Measurements from ENCODE around the gene DCAF15.
"Not testable (repeated sequence)": the region's sequence is repeated elsewhere in the genome, so short reads cannot be mapped to it uniquely, and the experiment has no call there.

DCAF15 gene

DNA sequence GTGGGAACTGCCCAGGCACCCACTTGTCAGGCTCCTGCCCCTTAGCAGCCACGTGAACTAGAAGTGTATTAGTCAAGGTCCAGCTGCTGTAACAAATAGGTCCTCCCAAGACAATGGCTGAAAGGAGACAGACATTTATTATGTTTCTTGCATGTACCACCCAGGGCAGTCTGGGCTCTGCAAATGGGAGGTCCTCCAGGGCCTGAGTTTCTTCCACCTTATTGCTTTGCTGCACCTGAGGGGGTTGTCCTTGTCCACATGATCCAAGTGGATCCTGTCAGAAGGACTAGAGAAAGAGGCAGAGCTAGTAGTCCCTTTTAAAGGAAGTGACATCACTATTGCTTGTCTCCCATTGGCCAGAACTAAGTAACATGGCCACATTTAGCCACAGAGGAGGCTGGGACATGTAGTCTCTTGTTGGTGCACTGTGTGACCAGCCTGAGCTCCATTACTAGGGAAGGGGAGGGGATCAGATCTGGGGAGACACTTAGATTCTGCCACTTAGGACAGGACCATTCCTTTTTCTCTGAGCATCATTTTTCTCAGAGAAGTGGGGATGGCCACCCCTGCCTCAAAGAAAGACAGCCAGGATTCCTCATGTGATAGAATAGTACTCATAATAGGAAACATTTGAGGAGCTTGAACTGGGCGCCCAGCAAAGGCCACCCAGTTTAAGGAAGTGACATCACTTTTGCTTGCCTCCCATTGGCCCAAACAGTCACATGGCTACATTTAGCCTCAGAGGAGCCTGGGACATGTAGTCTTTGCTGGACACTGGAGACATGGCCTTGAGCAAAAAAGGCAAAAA is 31.2 kb upstream of the DCAF15 start:
- no peak for TF ChIP-seq JUND (IDR thresholded peaks at IDR 0.05; ENCODE audit: low read depth)
- in situ Hi-C loops (cut with HindIII; ENCODE audit: low pct_unique_long_range_greater_than_20kb, low sequenced_read_pairs): no loop called here
- peak; percentile 71 to 80 for DNase-seq (ENCODE audit: low read depth in 1 of 2, low spot score in 1 of 2)

DNA sequence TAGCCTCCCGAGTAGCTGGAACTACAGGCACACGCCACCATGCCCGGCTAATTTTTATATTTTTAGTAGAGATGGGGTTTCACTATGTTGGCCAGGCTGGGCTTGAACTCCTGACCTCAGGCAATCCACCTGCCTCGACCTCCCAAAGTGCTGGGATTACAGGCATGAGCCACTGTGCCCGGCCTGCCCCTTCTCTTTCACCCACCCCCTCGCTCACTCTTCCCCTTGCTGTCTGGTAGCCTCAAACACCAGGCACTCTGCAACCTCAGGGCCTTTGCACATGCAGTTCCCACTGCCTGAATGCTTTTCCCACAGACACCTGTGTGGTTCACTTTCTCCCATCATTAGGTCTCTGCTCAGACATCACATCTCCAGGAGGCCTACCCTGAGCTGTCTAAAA is 30.2 kb upstream of the DCAF15 start:
- DNase-seq (ENCODE audit: low read depth in 1 of 2, low spot score in 1 of 2); in situ Hi-C loops (cut with HindIII; ENCODE audit: low pct_unique_long_range_greater_than_20kb, low sequenced_read_pairs): not testable (repeated sequence)

DNA sequence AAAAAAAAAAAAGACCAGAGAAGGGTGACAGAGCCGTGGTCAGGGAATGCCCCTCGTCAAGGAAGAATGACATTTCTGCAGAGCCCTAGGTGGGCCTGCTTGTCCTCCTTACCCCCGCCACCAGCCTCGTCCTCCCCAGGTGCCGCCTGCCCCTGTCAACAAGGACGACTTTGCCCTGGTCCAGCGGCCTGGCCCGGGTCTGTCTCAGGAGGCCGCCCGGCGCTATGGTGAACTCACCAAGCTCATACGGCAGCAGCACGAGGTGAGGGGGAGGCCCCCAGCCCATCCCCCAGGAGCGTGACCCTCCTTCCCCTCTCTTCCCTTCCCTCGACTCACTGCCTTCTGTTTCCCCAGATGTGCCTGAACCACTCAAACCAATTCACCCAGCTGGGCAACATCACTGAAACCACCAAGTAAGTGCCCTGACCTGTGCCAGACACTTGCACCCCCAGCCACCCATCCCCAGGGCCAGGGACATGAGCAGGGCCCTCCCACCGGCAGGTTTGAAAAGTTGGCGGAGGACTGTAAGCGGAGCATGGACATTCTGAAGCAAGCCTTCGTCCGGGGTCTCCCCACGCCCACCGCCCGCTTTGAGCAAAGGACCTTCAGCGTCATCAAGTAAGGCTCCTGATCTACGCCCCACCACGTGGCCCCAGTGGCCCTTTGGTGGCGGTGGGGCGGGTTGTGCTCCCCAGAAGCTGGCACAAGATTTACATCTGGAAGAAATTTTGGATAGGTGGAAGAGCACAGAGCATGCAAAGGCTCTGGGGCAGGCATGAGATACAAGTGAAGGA is 28.9 kb upstream of the DCAF15 start:
- no peak for TF ChIP-seq JUND (IDR thresholded peaks at IDR 0.05; ENCODE audit: low read depth)
- in situ Hi-C loops (cut with HindIII; ENCODE audit: low pct_unique_long_range_greater_than_20kb, low sequenced_read_pairs): no loop called here
- no peak for DNase-seq (ENCODE audit: low read depth in 1 of 2, low spot score in 1 of 2)

DNA sequence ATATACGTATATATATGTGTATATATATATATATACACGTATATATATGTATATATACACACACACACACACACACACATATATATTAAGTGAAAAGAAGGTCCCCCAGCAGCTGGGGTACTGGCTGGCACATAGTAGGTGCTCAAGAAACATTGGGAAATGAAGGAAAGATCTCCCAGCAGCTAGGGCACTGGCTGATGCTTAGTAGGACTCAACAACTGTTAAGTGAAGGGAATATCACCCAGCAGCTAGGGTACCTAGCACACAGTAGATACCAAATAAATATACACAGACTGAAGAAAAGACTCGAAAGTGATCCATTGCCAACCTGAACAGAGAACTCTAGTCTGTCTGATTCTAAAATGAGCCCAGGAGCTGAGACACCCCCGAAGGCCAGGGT is 26.3 kb upstream of the DCAF15 start:
- in situ Hi-C loops (cut with HindIII; ENCODE audit: low pct_unique_long_range_greater_than_20kb, low sequenced_read_pairs): no loop called here
- no peak for TF ChIP-seq JUND (IDR thresholded peaks at IDR 0.05; ENCODE audit: low read depth)
- DNase-seq (ENCODE audit: low read depth in 1 of 2, low spot score in 1 of 2): no peak

DNA sequence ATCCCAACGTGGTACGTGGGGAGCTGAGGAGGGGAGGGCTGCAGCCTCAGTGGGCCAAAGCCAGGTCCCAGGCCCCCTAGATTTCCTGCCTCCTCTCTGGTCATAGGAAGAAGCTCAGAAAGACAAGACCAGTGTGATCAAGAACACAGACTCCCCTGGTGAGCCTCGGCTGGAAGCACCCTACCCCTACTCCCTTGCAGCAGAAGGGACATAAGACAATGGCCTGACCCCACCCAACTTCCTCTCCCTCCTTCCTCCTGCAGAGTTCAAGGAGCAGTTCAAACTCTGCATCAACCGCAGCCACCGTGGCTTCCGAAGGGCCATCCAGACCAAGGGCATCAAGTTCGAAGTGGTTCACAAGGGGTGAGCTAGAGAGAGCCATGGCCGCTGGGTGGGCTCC is 25.6 kb upstream of the DCAF15 start:
- in situ Hi-C loops (cut with HindIII; ENCODE audit: low pct_unique_long_range_greater_than_20kb, low sequenced_read_pairs): no loop called here
- DNase-seq (ENCODE audit: low read depth in 1 of 2, low spot score in 1 of 2): no peak
- TF ChIP-seq JUND (IDR thresholded peaks at IDR 0.05; ENCODE audit: low read depth): no peak

DNA sequence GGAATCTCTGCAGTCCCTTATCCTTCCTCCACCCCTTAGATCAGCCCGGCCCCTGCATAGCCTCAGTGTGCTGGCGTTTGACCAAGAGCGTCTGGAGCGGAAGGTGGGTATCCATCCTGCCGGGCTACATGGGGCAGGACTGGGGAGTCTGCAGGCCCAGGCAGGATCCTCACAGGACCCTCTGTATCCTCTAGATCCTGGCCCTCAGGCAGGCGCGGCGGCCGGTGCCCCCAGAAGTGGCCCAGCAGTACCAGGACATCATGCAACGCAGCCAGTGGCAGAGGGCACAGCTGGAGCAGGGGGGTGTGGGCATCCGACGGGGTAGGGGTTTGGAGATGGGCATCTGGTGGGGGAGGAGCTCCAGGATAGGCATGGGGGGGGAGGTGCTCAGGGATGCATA is 23.0 kb upstream of the DCAF15 start:
- in situ Hi-C loops (cut with HindIII; ENCODE audit: low pct_unique_long_range_greater_than_20kb, low sequenced_read_pairs): no loop called here
- DNase-seq (ENCODE audit: low read depth in 1 of 2, low spot score in 1 of 2): no peak
- no peak for TF ChIP-seq JUND (IDR thresholded peaks at IDR 0.05; ENCODE audit: low read depth)

DNA sequence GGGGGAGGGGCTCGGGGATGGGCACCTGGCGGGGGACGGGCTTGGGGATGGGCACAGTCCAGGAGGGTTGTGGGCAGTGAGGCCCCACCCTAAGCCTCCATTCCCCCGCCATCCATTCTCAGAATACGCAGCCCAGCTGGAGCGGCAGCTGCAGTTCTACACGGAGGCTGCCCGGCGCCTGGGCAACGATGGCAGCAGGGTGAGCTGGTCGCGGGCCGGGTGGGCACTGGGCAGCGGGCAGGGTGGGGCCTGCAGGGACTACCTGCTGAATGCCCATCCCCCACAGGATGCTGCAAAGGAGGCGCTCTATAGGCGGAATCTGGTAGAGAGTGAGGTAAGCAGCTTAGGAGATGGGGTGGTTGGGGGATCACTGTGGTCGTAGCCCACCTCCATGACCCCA is 22.4 kb upstream of the DCAF15 start:
- no peak for TF ChIP-seq JUND (IDR thresholded peaks at IDR 0.05; ENCODE audit: low read depth)
- in situ Hi-C loops (cut with HindIII; ENCODE audit: low pct_unique_long_range_greater_than_20kb, low sequenced_read_pairs): no loop called here
- no peak for DNase-seq (ENCODE audit: low read depth in 1 of 2, low spot score in 1 of 2)

DNA sequence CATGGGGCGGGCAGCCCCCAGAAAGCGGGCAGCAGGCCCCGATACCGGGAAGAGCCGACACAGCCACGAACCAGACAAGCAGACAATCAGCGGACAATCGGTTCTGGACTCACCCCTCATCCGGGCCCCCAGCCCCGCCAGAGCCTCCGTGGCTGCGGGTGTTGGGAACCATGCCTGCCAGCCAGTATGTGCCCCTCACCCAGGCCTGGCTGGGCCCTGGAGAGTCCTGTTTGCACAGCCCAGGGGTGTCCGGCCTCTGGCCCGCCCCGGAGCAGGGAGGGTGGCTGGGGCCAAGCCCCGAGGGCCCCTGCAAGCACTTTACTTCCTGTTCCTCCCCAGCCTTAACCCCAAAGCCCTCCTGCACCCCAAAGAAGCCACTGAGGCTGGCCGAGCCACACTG is 21.9 kb upstream of the DCAF15 start:
- no peak for TF ChIP-seq JUND (IDR thresholded peaks at IDR 0.05; ENCODE audit: low read depth)
- DNase-seq (ENCODE audit: low read depth in 1 of 2, low spot score in 1 of 2): no peak
- in situ Hi-C loops (cut with HindIII; ENCODE audit: low pct_unique_long_range_greater_than_20kb, low sequenced_read_pairs): no loop called here

DNA sequence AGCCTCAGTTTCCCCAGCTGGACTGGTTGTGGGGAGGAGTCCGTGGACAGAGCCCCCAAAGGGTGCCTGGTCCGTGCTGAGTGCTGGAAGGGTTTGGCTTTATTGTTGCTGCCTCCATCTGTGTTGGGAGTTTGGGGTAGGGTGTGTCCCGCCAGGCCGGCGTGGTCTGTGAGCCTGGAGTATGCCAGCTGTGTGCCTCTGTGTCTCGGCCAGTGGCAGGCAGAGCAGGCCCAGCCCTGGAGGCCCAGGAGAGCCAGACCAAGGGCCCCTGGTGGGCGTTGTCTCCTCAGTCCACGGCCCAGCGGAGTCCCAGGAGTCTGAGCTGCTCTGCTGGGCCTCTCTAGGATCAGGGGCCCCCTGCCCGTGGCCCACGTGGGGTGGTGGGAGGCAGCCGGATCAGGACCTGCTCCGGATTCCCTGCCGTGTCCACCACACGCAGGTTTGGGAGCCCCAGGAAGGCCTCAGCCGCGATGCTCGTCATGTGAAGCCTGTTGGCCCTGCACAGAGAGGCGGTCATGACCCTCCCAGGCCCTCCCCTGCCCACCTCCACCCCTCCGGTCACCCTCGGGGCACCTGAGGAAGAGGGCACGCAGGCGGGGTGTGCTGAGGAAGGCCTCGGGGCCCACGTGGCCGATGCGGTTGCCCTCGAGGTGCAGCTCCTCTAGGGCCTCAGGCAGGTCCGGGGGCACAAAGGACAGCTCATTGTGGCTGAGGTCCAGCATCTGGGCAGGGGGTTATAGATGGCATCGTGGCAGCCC is 20.7 kb upstream of the DCAF15 start:
- no peak for TF ChIP-seq JUND (IDR thresholded peaks at IDR 0.05; ENCODE audit: low read depth)
- in situ Hi-C loops (cut with HindIII; ENCODE audit: low pct_unique_long_range_greater_than_20kb, low sequenced_read_pairs): no loop called here

DNA sequence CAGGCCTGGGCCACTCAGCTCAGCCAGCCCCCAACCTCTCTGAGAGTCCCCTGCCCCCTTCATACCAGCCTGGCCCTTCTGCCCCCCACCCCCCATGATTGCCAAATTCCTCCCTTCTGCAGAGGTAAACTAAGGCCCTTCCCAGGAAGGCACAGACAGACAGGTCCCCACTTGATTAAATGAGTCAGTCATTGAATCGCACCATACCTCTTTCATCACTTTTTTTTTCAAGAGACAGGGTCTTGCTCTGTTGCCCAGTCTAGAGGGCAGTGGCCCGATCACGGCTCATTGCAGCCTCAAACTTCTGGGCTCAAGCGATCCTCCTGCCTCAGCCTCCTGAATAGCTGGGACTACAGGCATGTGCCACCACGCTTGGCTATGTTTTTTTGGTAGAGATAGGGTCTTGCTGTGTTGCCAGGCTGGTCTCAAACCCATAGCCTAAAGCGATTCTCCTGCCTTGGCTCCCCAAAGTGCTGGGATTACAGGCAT is 20.1 kb upstream of the DCAF15 start:
- no peak for TF ChIP-seq JUND (IDR thresholded peaks at IDR 0.05; ENCODE audit: low read depth)
- no peak for DNase-seq (ENCODE audit: low read depth in 1 of 2, low spot score in 1 of 2)
- in situ Hi-C loops (cut with HindIII; ENCODE audit: low pct_unique_long_range_greater_than_20kb, low sequenced_read_pairs): no loop called here

More for the DNA sequence above, 20.7 kb upstream of the DCAF15 start:
- DNase-seq (ENCODE audit: low read depth in 1 of 2, low spot score in 1 of 2): no peak

DNA sequence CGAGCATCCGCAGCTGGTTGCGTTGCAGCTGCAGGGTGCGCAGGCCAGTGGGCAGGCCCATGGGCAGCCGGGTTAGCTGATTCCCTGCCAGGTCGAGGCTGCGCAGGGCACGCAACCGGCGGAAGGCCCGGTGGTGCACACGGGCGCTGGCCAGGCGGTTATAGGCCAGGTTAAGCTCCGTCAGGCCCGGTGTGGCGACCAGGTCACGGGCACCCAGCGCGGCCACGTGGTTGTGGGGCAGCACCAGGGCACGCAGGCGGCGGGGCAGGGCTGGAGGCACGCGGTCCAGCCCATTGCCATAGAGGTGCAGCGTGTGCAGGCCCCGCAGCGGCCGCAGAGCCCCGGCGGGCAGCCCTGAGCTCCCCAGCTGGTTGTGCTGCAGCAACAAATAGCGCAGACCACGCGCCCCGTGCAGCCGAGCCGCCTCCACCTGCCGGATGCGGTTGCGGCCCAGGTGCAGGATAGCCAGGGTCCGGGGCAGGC is 19.4 kb upstream of the DCAF15 start:
- TF ChIP-seq JUND (IDR thresholded peaks at IDR 0.05; ENCODE audit: low read depth): no peak
- in situ Hi-C loops (cut with HindIII; ENCODE audit: low pct_unique_long_range_greater_than_20kb, low sequenced_read_pairs): no loop called here
- DNase-seq (ENCODE audit: low read depth in 1 of 2, low spot score in 1 of 2): no peak

DNA sequence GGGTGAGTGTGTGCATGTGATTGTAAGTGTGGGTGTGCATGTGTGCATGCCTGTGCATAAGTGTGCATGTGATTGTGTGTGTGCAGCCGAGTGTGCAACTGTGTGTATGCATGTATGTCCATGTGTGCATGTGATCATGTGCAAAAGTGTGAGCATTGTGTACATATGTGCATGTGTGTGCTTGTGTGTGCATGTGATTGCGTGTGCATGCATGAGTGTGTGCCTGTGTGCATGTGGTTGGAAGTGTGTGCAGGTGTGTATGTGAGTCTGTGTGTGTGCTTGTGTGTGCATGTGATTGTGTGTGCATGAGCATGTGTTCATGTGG is 17.6 kb upstream of the DCAF15 start:
- DNase-seq (ENCODE audit: low read depth in 1 of 2, low spot score in 1 of 2): no peak
- no peak for TF ChIP-seq JUND (IDR thresholded peaks at IDR 0.05; ENCODE audit: low read depth)
- in situ Hi-C loops (cut with HindIII; ENCODE audit: low pct_unique_long_range_greater_than_20kb, low sequenced_read_pairs): no loop called here
